AG10803 (cell line): ENCODE data around the gene PCGF1.
A peak's percentile ranks its signal among the peaks of the same experiment; 100 is the strongest.

ENCODE experiments used
- DNase-seq: peaks from one replicate; pipeline ENCODE4 v3.0.0; 2010; ENCODE audit warnings: low read depth
- H3K4me3 ChIP-seq: 2 replicates; pipeline ENCODE4 v1.5.1; 2011; ENCODE audit warnings: mild to moderate bottlenecking, low read length, control low read depth
- TF ChIP-seq, protein P1 (sequence below): conservative IDR thresholded peaks from 2 replicates; pipeline ENCODE4 v1.5.1; 2011; ENCODE audit warnings: mild to moderate bottlenecking, low read length, control low read depth, inconsistent platforms

Gene PCGF1

DNA sequence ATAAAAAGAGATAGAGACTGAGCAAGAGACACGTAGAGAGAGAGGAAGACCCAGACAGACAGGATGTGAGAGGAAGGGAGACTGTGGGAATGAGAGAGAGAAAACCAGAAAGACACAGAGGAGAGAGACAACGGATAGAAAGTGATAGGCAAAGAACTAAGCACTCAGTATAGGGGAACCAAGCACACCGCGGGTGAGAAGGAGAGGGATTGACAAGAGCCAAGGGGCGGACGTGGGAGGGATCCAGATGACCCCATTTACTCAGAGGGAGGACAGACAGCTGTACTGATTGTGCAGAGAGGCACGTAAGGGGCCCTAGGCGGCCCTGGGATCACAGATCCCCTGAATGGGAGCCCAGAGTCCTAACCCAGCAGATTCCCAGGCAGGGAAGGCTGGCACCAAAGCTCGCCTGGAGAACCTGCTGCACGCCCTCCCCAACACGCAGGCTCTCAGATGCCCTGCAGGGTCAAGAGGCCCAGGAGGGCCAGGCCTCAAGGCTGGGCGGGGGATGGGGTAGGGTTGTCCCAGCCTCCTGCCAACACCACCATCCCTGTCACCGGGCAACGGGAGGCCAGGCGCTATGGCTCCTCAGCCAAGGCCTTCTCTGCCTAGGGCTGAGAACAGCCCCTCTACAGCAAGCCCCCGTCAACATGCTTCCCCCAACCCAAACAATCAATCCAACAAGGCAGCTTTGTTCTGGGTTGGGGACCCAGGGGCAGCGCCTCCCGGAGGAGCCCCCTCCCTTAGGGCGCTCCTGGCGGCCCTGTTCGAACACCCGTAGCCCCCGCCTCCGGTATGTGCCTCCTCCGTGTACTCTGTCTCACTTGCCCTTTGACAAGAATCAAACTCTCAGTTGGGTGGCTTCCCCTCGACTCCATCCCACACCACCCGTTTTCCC lies 45.7 kb upstream of the PCGF1 start:
- DNase-seq = peak; percentile 29
- H3K4me3 ChIP-seq = peak overlapping the region; percentile 95
- TF ChIP-seq, protein P1, sequence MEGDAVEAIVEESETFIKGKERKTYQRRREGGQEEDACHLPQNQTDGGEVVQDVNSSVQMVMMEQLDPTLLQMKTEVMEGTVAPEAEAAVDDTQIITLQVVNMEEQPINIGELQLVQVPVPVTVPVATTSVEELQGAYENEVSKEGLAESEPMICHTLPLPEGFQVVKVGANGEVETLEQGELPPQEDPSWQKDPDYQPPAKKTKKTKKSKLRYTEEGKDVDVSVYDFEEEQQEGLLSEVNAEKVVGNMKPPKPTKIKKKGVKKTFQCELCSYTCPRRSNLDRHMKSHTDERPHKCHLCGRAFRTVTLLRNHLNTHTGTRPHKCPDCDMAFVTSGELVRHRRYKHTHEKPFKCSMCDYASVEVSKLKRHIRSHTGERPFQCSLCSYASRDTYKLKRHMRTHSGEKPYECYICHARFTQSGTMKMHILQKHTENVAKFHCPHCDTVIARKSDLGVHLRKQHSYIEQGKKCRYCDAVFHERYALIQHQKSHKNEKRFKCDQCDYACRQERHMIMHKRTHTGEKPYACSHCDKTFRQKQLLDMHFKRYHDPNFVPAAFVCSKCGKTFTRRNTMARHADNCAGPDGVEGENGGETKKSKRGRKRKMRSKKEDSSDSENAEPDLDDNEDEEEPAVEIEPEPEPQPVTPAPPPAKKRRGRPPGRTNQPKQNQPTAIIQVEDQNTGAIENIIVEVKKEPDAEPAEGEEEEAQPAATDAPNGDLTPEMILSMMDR = no peak

DNA sequence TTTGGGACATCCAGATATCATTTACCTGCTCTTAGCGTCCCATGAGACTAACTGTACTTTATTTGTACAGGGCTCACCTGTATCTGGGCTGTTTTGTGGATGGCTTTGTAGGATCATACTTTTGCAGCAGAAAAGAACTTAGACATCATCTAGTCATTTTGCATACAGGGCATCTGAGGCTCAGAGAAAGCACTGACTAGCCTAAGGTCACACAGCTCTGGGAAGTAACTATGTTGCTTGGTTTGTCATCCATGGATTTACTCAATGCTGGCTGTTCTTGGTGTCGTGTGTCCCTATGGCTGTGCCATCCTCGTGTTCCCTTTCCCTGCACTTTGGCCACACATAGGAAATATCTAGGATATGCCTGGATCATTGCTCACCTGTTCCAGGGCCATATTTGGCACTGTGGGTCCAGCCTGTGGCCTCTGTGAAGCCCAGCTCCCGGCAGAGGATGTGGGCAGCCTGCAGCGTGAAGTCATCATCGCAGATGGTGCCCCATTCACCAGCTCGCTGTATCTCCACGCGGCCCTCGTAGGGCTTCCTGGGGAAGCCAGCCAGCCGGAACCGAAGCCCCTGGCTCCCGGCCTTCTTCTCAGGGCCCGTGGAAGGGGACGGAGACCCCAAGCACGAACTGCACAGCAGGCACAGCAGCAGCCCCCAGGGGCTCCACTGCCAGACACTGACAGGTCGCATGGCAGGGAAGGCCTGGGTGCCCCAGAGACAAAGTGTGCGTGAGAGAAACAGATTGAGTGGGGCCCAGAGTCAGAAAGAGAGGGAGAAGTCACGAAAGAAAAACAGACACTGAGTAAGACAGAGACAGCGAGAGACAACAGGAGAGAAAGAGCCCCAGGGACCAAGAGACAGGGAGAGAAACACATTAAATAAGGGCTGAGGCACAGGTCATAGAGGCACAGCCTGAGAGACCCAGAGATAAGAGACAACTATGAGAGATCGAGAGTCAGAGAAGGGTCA lies 44.7 kb upstream of the PCGF1 start:
- TF ChIP-seq, protein P1 = no peak
- no peak for DNase-seq
- peak overlapping the region; percentile 95 for H3K4me3 ChIP-seq

GRCh38 chr2:74551530-74551929 lies 44.0 kb upstream of the PCGF1 start:
- DNase-seq = no peak
- H3K4me3 ChIP-seq = peak overlapping the region; percentile 1; the same call in 1 of the 2 replicates
- TF ChIP-seq, protein P1 = no peak

- TF ChIP-seq, protein P1 = no peak
- peak overlapping the region; percentile 12; the same call in 1 of the 2 replicates for H3K4me3 ChIP-seq
- DNase-seq = no peak
Measured at GRCh38 chr2:74550231-74550630, 42.7 kb upstream of the PCGF1 start.

GRCh38 chr2:74548900-74549826 lies 41.7 kb upstream of the PCGF1 start:
- TF ChIP-seq, protein P1 = no peak
- DNase-seq = peak; percentile 40
- peak overlapping the region; percentile 58 for H3K4me3 ChIP-seq

DNA sequence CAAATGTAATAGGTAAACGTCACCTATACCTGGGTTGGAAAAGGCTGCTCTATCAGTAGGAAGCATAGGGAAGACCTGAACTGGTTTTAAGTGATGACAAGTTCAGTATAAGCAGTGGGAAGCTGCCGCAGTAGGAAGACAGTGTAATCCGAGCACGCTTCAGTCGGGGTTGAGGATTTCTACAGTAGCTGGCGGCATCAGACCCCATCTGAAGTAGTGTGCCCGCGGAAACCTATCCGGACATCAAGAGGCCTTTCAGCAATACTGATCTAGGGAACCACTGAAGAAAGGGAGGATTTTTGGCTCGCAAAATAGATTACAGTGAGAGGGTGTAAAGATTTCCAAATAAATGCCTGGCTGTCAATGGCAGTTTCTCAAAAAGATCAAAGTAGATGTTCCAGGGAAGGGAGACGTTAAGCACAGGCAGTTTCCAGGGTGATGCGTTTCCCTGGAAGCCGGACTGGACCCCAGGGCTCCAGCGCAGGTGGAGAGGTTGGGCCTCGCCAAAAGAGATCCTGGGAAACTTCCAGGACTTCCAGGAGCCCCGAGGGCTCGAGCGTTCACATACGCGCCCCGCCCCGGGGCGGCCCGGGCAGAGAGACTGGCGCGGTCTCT lies 40.9 kb upstream of the PCGF1 start:
- no peak for DNase-seq

More for the DNA sequence above, 40.9 kb upstream of the PCGF1 start:
- H3K4me3 ChIP-seq = peak overlapping the region; percentile 58
- TF ChIP-seq, protein P1 = no peak
